BJ (cell line): Measurements from ENCODE around the gene OR6Q1. TPM values are rescaled to one million over a fixed set of nuclear protein-coding genes. Genes with fewer than 3 reads are reported as not detected.

Experiments used
- CTCF ChIA-PET: fragments of 350-600 bp; formaldehyde crosslinking; extraction: SDS; loops from one replicate; lab custom pipeline; 2021; ENCODE audit warnings: antibody characterized with exemption, inconsistent platforms; lab: Yijun Ruan, JAX
- POLR2A ChIA-PET: fragments of 300-600 bp; sonication (Branson Sonifier 250); formaldehyde crosslinking; extraction: SDS; loops from one replicate; lab custom pipeline; 2021; ENCODE audit warnings: antibody characterized with exemption; lab: Charles Lee
- DNase-seq: peaks from one replicate; pipeline ENCODE4 v3.0.0-alpha.2; 2011; ENCODE audit warnings: low read depth
- H3K27me3 ChIP-seq: 2 replicates; pipeline ENCODE4 v1.6.0; 2011; ENCODE audit warnings: low read length; ENCODE audit not compliant: control insufficient read depth, insufficient read depth
- H3K36me3 ChIP-seq: 2 replicates; pipeline ENCODE4 v1.5.1; 2011; ENCODE audit warnings: low read length; ENCODE audit not compliant: control insufficient read depth, insufficient read depth
- H3K4me3 ChIP-seq: 2 replicates; pipeline ENCODE4 v1.5.1; 2011; ENCODE audit warnings: low read depth, mild to moderate bottlenecking, control low read depth, low read length
- polyA plus RNA-seq: library from polyadenylated mRNA; depleted of rRNA; stranded (reverse); fragments of >200 nt; gene quantifications from 2 replicates; pipeline ENCODE4 v1.2.3, GENCODE V29; 2011; rRNA removed
- small RNA-seq: library from RNA; depleted of rRNA; stranded (forward); fragments of <200 nt; gene quantifications from one replicate; pipeline ENCODE3, GENCODE V24; 2012; ENCODE audit warnings: low replicate concordance, low read depth; ENCODE audit not compliant: insufficient read length
- TF ChIP-seq, protein P1 (sequence below): IDR thresholded peaks from 2 replicates; pipeline ENCODE4 v1.5.1; 2011; ENCODE audit warnings: low read depth, mild to moderate bottlenecking, control low read depth, inconsistent platforms, low read length, moderate library complexity; ENCODE audit not compliant: insufficient read depth

OR6Q1 gene
- polyA plus RNA-seq, 1 experiment, result not detected

DNA sequence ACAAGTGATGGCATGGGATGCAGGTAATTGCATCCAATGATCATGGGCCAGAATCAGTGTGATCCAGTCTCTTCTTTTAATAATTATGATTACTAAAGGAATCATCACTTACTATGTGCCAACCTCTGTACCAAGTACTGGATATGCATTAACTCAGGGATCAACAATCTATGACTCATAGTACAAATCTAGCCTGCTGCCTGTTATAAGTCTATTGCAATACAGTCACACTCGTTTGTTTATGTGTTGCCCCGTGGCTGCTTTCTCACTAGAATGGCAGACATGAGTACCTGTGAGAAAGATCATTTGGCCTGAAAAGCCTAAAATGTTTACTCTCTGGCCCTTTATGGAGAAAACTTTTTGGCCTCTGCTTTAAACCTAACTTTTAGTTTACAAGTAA is 45.0 kb downstream of the OR6Q1 start:
- Histone ChIP-seq H3K36me3 (no peaks in the 10 kb centered on the region), H3K4me3 (no peak overlapping the region), H3K27me3 (no peaks in the 10 kb centered on the region)
- DNase-seq, result no peak
- ChIA-PET CTCF (interaction anchor here (1.0 kb wide), 1 partner anchor 8 kb away, joined by 3 read pairs; no protein-coding TSS in a partner anchor), POLR2A (no interaction called here)
- TF ChIP-seq, protein P1, sequence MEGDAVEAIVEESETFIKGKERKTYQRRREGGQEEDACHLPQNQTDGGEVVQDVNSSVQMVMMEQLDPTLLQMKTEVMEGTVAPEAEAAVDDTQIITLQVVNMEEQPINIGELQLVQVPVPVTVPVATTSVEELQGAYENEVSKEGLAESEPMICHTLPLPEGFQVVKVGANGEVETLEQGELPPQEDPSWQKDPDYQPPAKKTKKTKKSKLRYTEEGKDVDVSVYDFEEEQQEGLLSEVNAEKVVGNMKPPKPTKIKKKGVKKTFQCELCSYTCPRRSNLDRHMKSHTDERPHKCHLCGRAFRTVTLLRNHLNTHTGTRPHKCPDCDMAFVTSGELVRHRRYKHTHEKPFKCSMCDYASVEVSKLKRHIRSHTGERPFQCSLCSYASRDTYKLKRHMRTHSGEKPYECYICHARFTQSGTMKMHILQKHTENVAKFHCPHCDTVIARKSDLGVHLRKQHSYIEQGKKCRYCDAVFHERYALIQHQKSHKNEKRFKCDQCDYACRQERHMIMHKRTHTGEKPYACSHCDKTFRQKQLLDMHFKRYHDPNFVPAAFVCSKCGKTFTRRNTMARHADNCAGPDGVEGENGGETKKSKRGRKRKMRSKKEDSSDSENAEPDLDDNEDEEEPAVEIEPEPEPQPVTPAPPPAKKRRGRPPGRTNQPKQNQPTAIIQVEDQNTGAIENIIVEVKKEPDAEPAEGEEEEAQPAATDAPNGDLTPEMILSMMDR, result no peak

Small RNA genes lying within 50 kb of the gene (small RNA-seq; reads per million reads assigned to genes)
- not detected for gene RNU6-899P

Other genes starting within 250 kb of the OR6Q1 start
- gene OR9Q1, start 7.1 kb upstream of the OR6Q1 start, polyA plus RNA-seq, result not detected in 2 replicates
- not detected in 2 replicates for gene OR9I1, start 94.6 kb downstream of the OR6Q1 start, polyA plus RNA-seq
- not detected in 2 replicates for gene OR9Q2, start 158.1 kb downstream of the OR6Q1 start, polyA plus RNA-seq
- not detected in 2 replicates for gene OR1S2, start 173.2 kb downstream of the OR6Q1 start, polyA plus RNA-seq
- not detected in 2 replicates for gene OR1S1, start 181.8 kb downstream of the OR6Q1 start, polyA plus RNA-seq
- gene OR10Q1, start 198.0 kb downstream of the OR6Q1 start, polyA plus RNA-seq, result not detected in 2 replicates
- not detected in 2 replicates for gene OR10W1, start 237.3 kb downstream of the OR6Q1 start, polyA plus RNA-seq